WTC11 (cell line): ENCODE results near the gene FGFBP2.

Experiments used
- ATF1 ChIP-seq: sonication (generic); formaldehyde crosslinking; IDR thresholded peaks from 2 replicates; pipeline ENCODE4 v1.8.1; 2023; ENCODE audit warnings: mild to moderate bottlenecking, moderate library complexity, missing genetic modification reagents
- CBFB ChIP-seq: sonication (generic); formaldehyde crosslinking; IDR thresholded peaks from 2 replicates; pipeline ENCODE4 v1.8.1; 2022; ENCODE audit warnings: mild to moderate bottlenecking, low read depth, missing genetic modification reagents
- CTCF ChIP-seq: fragments of 200-600 bp; IDR thresholded peaks from 2 replicates; pipeline ENCODE4 v1.8.0; 2022; ENCODE audit warnings: antibody characterized with exemption
- E2F1 ChIP-seq: sonication (generic); formaldehyde crosslinking; IDR thresholded peaks from 2 replicates; pipeline ENCODE4 v1.8.0; 2022; ENCODE audit warnings: mild to moderate bottlenecking, missing genetic modification reagents
- FOXP1 ChIP-seq: sonication (generic); formaldehyde crosslinking; IDR thresholded peaks from 2 replicates; pipeline ENCODE4 v1.8.0; 2022; ENCODE audit warnings: missing genetic modification reagents, mild to moderate bottlenecking, moderate library complexity, borderline replicate concordance
- SP1 ChIP-seq: sonication (generic); formaldehyde crosslinking; conservative IDR thresholded peaks from 2 replicates; pipeline ENCODE4 v1.8.1; 2022; ENCODE audit warnings: missing genetic modification reagents
- USF1 ChIP-seq: sonication (generic); formaldehyde crosslinking; IDR thresholded peaks from 2 replicates; pipeline ENCODE4 v1.8.0; 2022; ENCODE audit warnings: mild to moderate bottlenecking, missing genetic modification reagents
- ZNF121 ChIP-seq: sonication (generic); formaldehyde crosslinking; IDR thresholded peaks from 2 replicates; pipeline ENCODE4 v1.8.0; 2023; ENCODE audit warnings: missing genetic modification reagents
- ZNF232 ChIP-seq: sonication (generic); formaldehyde crosslinking; IDR thresholded peaks from 2 replicates; pipeline ENCODE4 v1.8.0; 2022; ENCODE audit warnings: mild to moderate bottlenecking, missing genetic modification reagents

- no peak for TF ChIP-seq E2F1 (CRISPR knock-in tag)
- no peak for TF ChIP-seq ATF1 (CRISPR knock-in tag)
- TF ChIP-seq FOXP1 (CRISPR knock-in tag), result no peak
- TF ChIP-seq CTCF, result no peak
- no peak for TF ChIP-seq ZNF121 (CRISPR knock-in tag)
- no peak for TF ChIP-seq CBFB
- no peak for TF ChIP-seq SP1 (CRISPR knock-in tag)
- TF ChIP-seq USF1 (CRISPR knock-in tag), result no peak
- TF ChIP-seq ZNF232 (CRISPR knock-in tag), result no peak
Measured at GRCh38 chr4:15913631-15913970, 49.4 kb downstream of the FGFBP2 start.
